ENCODE measurements around the gene SNX14. TPM values are rescaled to one million over a fixed set of nuclear protein-coding genes. Genes with fewer than 3 reads are reported as not detected.

SNX14 gene
- total RNA-seq, 1 donor from 2014 or later = 63.2 TPM

- no peak for TF ChIP-seq CTCF (IDR thresholded peaks at IDR 0.05)
Observed at GRCh38 chr6:85614780-85615179, 21.1 kb upstream of the SNX14 start.

DNA sequence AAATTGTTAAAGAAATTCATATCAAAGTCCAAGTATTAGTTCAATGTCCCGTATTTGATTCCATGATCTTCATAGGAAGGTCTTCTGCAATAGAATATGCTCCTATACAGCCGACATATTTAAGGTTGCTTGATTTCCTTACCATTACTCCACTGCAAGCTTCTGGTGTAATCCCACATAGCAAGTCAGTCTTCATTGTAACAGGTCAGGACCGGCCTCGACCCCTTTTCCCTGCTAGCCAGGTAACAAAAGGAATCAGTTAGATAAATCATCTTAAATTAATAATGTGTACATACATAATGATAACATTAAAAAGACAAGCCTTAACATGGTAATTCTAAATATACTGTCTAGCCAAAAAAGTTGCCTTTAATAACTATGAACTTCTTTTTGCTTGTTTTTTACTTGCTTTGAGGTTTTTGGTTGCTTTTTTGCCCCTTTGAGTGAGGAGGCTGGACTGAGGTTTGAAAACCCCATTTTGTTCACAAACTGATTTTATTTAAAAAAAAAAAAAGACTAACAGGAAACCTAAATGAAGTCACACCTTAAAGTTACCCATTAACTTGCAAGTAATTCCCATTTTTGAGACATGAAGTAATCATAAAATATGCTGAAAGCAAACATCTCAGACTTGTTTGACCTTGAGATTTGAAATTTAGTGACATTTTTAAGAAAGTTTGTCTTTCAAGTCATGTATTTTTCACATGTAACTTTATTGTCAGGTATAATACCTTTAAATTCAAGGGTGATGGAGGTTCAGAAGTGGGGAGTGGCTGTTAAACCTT is 19.2 kb upstream of the SNX14 start:
- H3K4me3 ChIP-seq = no peak overlapping the region
- H3K36me3 ChIP-seq = peaks cover 54 to 85% of the 10 kb centered on the region in 2 donors
- H3K27ac ChIP-seq = no peak overlapping the region
- H3K9me3 ChIP-seq = no peaks in the 10 kb centered on the region
- no peaks in the 10 kb centered on the region for H3K27me3 ChIP-seq
- H3K4me1 ChIP-seq = no peaks in the 10 kb centered on the region
- intact Hi-C loops (cut with DNase I) = no loop called here
- no peak for DNase-seq (ENCODE audit: low spot score in 2 of 2)
- TF ChIP-seq CTCF (IDR thresholded peaks at IDR 0.05) = no peak

More at GRCh38 chr6:85614780-85615179, 21.1 kb upstream of the SNX14 start:
- Histone ChIP-seq H3K27ac (no peak overlapping the region), H3K9me3 (no peaks in the 10 kb centered on the region), H3K36me3 (peaks cover 71 to 94% of the 10 kb centered on the region in 2 donors), H3K27me3 (no peaks in the 10 kb centered on the region), H3K4me3 (no peak overlapping the region), H3K4me1 (no peaks in the 10 kb centered on the region)
- DNase-seq (ENCODE audit: low spot score in 2 of 2) = no peak
- intact Hi-C loops (cut with DNase I) = no loop called here

GRCh38 chr6:85610182-85610895 is 16.7 kb upstream of the SNX14 start:
- intact Hi-C loops (cut with DNase I) = no loop called here
- no peak for DNase-seq (ENCODE audit: low spot score in 2 of 2)
- Histone ChIP-seq H3K27ac (no peak overlapping the region), H3K36me3 (peaks cover 47 to 71% of the 10 kb centered on the region in 2 donors), H3K27me3 (no peaks in the 10 kb centered on the region), H3K4me1 (no peaks in the 10 kb centered on the region), H3K9me3 (no peaks in the 10 kb centered on the region), H3K4me3 (no peak overlapping the region)
- no peak for TF ChIP-seq CTCF (IDR thresholded peaks at IDR 0.05)

DNA sequence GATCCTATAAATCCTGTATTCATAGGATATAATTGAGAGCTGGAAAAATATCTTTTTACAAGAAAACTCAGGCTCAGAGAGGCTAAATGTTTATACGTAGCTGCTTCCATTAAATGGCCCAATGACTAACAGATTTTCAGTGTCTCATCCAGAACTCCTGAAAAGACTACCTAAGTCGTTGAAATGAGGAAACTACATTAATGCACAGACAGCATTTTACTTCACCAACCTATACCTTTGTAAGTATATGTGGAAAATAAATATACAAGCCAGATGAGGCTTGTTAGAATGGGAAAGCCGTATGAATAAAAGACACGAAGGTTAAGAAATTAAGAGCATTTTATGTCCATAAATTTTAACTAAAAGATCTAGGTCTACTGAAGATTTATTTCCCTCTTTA is 8.4 kb upstream of the SNX14 start:
- intact Hi-C loops (cut with DNase I) = no loop called here
- Histone ChIP-seq H3K36me3 (peaks cover 0 to 5% of the 10 kb centered on the region in 2 donors), H3K4me1 (no peaks in the 10 kb centered on the region), H3K9me3 (no peaks in the 10 kb centered on the region), H3K27ac (no peak overlapping the region), H3K27me3 (no peaks in the 10 kb centered on the region), H3K4me3 (no peak overlapping the region)
- no peak for TF ChIP-seq CTCF (IDR thresholded peaks at IDR 0.05)
- DNase-seq (ENCODE audit: low spot score in 2 of 2) = no peak

GRCh38 chr6:85600713-85601313 is 7.2 kb upstream of the SNX14 start:
- Histone ChIP-seq H3K4me3 (no peak overlapping the region), H3K27ac (no peak overlapping the region), H3K36me3 (no peaks in the 10 kb centered on the region), H3K9me3 (no peaks in the 10 kb centered on the region), H3K4me1 (no peaks in the 10 kb centered on the region), H3K27me3 (no peaks in the 10 kb centered on the region)
- no peak for DNase-seq (ENCODE audit: low spot score in 2 of 2)
- no peak for TF ChIP-seq CTCF (IDR thresholded peaks at IDR 0.05)
- intact Hi-C loops (cut with DNase I) = no loop called here
